Dermis blood vessel endothelial cell (primary cell): Measurements from ENCODE around the gene DNMT3L. TPM values are rescaled to one million over a fixed set of nuclear protein-coding genes. Genes with fewer than 3 reads are reported as not detected.
"Not testable (repeated sequence)": the region's sequence is repeated elsewhere in the genome, so short reads cannot be mapped to it uniquely, and the experiment has no call there.

Experiments
- DNase-seq: peaks from one replicate; pipeline ENCODE4 v3.0.0; 2010
- total RNA-seq: library from RNA; depleted of rRNA; stranded (reverse); fragments of >200 nt; gene quantifications from 2 replicates; pipeline ENCODE4 v1.2.3, GENCODE V29; 2014

Gene DNMT3L
- total RNA-seq, 1 donor from 2014 or later, result not detected

GRCh38 chr21:44275041-44275440, 13.3 kb upstream of the DNMT3L start:
- DNase-seq, result no peak

- no peak for DNase-seq
These were observed 11.3 kb upstream of the DNMT3L start for GRCh38 chr21:44273046-44273445.

- DNase-seq, result no peak
These were observed 10.7 kb upstream of the DNMT3L start for GRCh38 chr21:44272284-44272858.

GRCh38 chr21:44271558-44272283, 10.0 kb upstream of the DNMT3L start:
- no peak for DNase-seq

GRCh38 chr21:44269090-44269489, 7.4 kb upstream of the DNMT3L start:
- DNase-seq, result no peak

GRCh38 chr21:44267655-44268142, 6.0 kb upstream of the DNMT3L start:
- DNase-seq, result no peak

- no peak for DNase-seq
These were observed 4.1 kb upstream of the DNMT3L start for GRCh38 chr21:44265734-44266270.

- no peak for DNase-seq
These were observed 2.1 kb upstream of the DNMT3L start for GRCh38 chr21:44263768-44264167.

- DNase-seq, result no peak
These were observed 1.6 kb upstream of the DNMT3L start for GRCh38 chr21:44263221-44263760.

- DNase-seq, result no peak
These were observed 800 bp upstream of the DNMT3L start for GRCh38 chr21:44262338-44263056.

GRCh38 chr21:44260791-44261631, 686 bp downstream of the DNMT3L start:
- DNase-seq, result no peak

- no peak for DNase-seq
These were observed 1.6 kb downstream of the DNMT3L start for GRCh38 chr21:44260066-44260465.

GRCh38 chr21:44259082-44259705, 2.5 kb downstream of the DNMT3L start:
- no peak for DNase-seq

GRCh38 chr21:44258056-44258725, 3.5 kb downstream of the DNMT3L start:
- DNase-seq, result no peak

- DNase-seq, result no peak
These were observed 6.2 kb downstream of the DNMT3L start for GRCh38 chr21:44255511-44255981.

GRCh38 chr21:44253832-44254710, 7.6 kb downstream of the DNMT3L start:
- peak; percentile 64 for DNase-seq

- not testable (repeated sequence) for DNase-seq
These were observed 12.3 kb downstream of the DNMT3L start for GRCh38 chr21:44249204-44250037.

GRCh38 chr21:44247904-44248303, 13.8 kb downstream of the DNMT3L start:
- DNase-seq, result not testable (repeated sequence)

- not testable (repeated sequence) for DNase-seq
These were observed 17.7 kb downstream of the DNMT3L start for GRCh38 chr21:44243980-44244379.
